HUES64 (cell line): Measurements from ENCODE around the gene RELT.
A peak's percentile ranks its signal among the peaks of the same experiment; 100 is the strongest.

ENCODE experiments used
- H3K27ac ChIP-seq: 2 replicates; pipeline ENCODE4 v1.7.0; 2013; ENCODE audit warnings: low read depth, low read length, inconsistent platforms
- H3K27me3 ChIP-seq: 2 replicates; pipeline ENCODE4 v1.6.1; 2013; ENCODE audit warnings: mild to moderate bottlenecking, low read length; ENCODE audit not compliant: insufficient read depth
- H3K36me3 ChIP-seq: 2 replicates; pipeline ENCODE4 v1.6.1; 2013; ENCODE audit warnings: mild to moderate bottlenecking, low read length; ENCODE audit not compliant: insufficient read depth
- H3K4me1 ChIP-seq: 2 replicates; pipeline ENCODE4 v1.6.1; 2013; ENCODE audit warnings: mild to moderate bottlenecking, low read length, moderate library complexity; ENCODE audit not compliant: insufficient read depth
- H3K4me3 ChIP-seq: 2 replicates; pipeline ENCODE4 v1.5.1; 2013; ENCODE audit warnings: mild to moderate bottlenecking, low read length, moderate library complexity
- H3K9ac ChIP-seq: 2 replicates; pipeline ENCODE4 v1.6.1; 2013; ENCODE audit warnings: mild to moderate bottlenecking, low read depth, low read length
- H3K9me3 ChIP-seq: 2 replicates; pipeline ENCODE4 v1.6.1; 2013; ENCODE audit warnings: low read depth, low read length; ENCODE audit not compliant: insufficient read depth
- whole genome bisulfite sequencing: fragments of 150-250, 120-280 bp; methylation state at CpG from one replicate; pipeline ENCODE4 v1.1.7; 2013; ENCODE audit warnings: missing lambda C conversion rate; 5-methylcytosine and 5-hydroxymethylcytosine counted together

RELT gene

GRCh38 chr11:73335204-73335923 is 40.8 kb upstream of the RELT start:
- H3K4me1 ChIP-seq: peaks cover 57% of the 10 kb centered on the region
- no peak overlapping the region for H3K9ac ChIP-seq
- no peaks in the 10 kb centered on the region for H3K9me3 ChIP-seq
- no peaks in the 10 kb centered on the region for H3K36me3 ChIP-seq
- H3K27me3 ChIP-seq: peaks cover 43% of the 10 kb centered on the region
- H3K4me3 ChIP-seq: no peak overlapping the region
- no peak overlapping the region for H3K27ac ChIP-seq
- 32% methylated on average over 2 of the region's 4 CpGs for WGBS

GRCh38 chr11:73337846-73338245 is 38.4 kb upstream of the RELT start:
- H3K36me3 ChIP-seq: no peaks in the 10 kb centered on the region
- H3K27me3 ChIP-seq: peaks cover 48% of the 10 kb centered on the region
- H3K9ac ChIP-seq: no peak overlapping the region
- H3K4me1 ChIP-seq: peaks cover 38% of the 10 kb centered on the region
- H3K9me3 ChIP-seq: no peaks in the 10 kb centered on the region
- H3K4me3 ChIP-seq: no peak overlapping the region
- H3K27ac ChIP-seq: no peak overlapping the region
- WGBS: 92% methylated on average over 2 of the region's 2 CpGs

- Histone ChIP-seq H3K27me3 (peaks cover 46% of the 10 kb centered on the region), H3K36me3 (no peaks in the 10 kb centered on the region), H3K9ac (no peak overlapping the region), H3K9me3 (no peaks in the 10 kb centered on the region), H3K27ac (no peak overlapping the region), H3K4me1 (peaks cover 33% of the 10 kb centered on the region), H3K4me3 (no peak overlapping the region)
- 91% methylated on average over 4 of the region's 4 CpGs for WGBS
Observed at GRCh38 chr11:73338279-73338678, 37.9 kb upstream of the RELT start.

- H3K36me3 ChIP-seq: no peaks in the 10 kb centered on the region
- no peak overlapping the region for H3K4me3 ChIP-seq
- peaks cover 35% of the 10 kb centered on the region for H3K27me3 ChIP-seq
- H3K9me3 ChIP-seq: no peaks in the 10 kb centered on the region
- WGBS: 46% methylated on average over 3 of the region's 3 CpGs
- no peak overlapping the region for H3K27ac ChIP-seq
- no peak overlapping the region for H3K9ac ChIP-seq
- H3K4me1 ChIP-seq: peaks cover 14% of the 10 kb centered on the region
Observed at GRCh38 chr11:73340164-73340563, 36.0 kb upstream of the RELT start.

DNA sequence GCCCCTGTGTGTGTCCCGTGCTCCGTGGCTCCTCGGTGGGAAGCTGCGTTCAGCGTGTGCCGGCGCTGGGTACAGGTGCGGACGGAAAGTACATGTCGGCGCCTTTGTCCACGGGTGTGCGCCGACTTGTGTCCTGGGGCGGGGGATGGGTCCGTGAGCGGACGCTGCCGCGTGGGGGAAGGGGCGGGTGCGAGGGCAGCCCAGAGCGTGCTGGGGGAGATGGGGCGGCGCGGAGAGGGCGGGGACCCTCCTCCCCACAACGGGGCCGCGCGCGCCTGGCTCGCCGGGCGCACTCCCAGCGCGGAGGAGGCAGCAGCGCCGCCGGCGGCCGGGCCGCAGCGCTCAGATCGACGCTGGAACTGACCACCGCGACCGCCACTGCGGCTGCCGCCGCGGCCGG is 33.6 kb upstream of the RELT start:
- no peaks in the 10 kb centered on the region for H3K36me3 ChIP-seq
- 4% methylated on average over 54 of the region's 54 CpGs for WGBS
- no peaks in the 10 kb centered on the region for H3K9me3 ChIP-seq
- no peak overlapping the region for H3K27ac ChIP-seq
- H3K4me1 ChIP-seq: peaks cover 11% of the 10 kb centered on the region; the same call in 1 of the 2 replicates
- H3K9ac ChIP-seq: no peak overlapping the region
- peaks cover 33% of the 10 kb centered on the region for H3K27me3 ChIP-seq
- H3K4me3 ChIP-seq: peak overlapping the region; percentile 52

DNA sequence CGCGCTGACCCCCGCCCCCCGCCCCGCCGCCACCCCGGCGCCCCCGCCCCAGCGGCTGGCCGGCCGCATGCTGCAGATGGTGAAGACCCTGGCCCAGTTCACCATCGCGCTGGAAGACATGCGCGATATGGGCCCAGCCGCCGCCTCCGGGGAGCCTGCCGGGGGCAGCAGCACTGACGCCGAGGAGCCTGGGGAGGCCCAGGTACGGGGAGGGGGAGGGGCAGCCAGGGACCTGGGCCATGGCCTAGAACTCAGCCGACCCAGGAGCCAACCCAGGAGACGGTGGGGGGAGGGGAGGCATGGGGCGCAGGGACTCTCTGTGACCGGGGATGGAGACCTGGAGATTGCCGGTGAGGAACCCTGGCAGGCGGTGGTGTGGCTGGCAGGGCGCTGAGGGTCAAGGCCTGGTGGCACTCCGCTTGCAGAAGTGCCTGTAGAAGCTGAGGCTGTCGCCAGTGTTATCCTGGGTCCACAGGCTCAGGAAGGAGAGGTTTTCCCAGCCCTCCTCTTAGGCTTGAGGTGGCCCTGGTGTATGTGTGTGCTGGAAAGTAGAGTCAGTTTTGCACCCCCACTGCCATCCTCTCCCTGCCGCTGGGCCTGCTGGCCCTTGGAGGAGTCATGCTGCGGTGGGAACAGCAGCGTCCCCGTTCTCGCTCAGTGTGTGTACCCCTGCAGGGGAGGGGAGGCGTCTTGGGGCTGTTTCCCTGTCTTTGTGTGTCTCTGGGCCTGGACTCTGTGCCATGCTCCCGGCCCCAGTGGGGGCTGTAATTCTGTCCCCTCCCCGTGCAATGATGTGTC is 32.9 kb upstream of the RELT start:
- 22% methylated on average over 40 of the region's 40 CpGs for WGBS
- no peak overlapping the region for H3K9ac ChIP-seq

DNA sequence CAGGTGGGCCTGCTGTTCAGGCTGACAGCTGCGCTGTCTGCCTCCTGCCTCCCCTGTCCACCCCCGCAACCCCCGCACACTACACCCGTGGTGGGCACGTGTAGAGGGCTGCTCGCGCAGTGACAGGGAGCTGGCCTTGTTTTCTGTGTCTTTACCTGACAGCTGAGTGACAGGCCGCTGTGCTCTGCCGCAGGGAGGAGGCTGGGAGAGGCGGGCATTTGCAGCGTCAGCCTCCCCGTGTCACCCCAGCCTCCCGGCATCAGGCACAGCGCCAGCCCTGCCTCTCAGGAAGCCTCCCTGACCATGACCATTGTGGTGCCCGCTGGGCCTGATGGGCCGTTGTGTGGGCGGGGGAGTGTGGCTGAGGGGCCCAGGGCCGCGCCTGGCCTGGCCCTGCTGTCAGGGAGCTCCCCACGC is 32.0 kb upstream of the RELT start:
- Histone ChIP-seq H3K27ac (no peak overlapping the region), H3K27me3 (peaks cover 33% of the 10 kb centered on the region), H3K36me3 (no peaks in the 10 kb centered on the region), H3K4me1 (peaks cover 11% of the 10 kb centered on the region; the same call in 1 of the 2 replicates), H3K4me3 (no peak overlapping the region), H3K9ac (no peak overlapping the region), H3K9me3 (no peaks in the 10 kb centered on the region)
- 91% methylated on average over 20 of the region's 20 CpGs for WGBS

More for the DNA sequence above, 32.9 kb upstream of the RELT start:
- H3K4me3 ChIP-seq: peak overlapping the region; percentile 39
- H3K9me3 ChIP-seq: no peaks in the 10 kb centered on the region
- H3K27me3 ChIP-seq: peaks cover 33% of the 10 kb centered on the region
- H3K27ac ChIP-seq: no peak overlapping the region
- no peaks in the 10 kb centered on the region for H3K36me3 ChIP-seq
- H3K4me1 ChIP-seq: peaks cover 11% of the 10 kb centered on the region; the same call in 1 of the 2 replicates

DNA sequence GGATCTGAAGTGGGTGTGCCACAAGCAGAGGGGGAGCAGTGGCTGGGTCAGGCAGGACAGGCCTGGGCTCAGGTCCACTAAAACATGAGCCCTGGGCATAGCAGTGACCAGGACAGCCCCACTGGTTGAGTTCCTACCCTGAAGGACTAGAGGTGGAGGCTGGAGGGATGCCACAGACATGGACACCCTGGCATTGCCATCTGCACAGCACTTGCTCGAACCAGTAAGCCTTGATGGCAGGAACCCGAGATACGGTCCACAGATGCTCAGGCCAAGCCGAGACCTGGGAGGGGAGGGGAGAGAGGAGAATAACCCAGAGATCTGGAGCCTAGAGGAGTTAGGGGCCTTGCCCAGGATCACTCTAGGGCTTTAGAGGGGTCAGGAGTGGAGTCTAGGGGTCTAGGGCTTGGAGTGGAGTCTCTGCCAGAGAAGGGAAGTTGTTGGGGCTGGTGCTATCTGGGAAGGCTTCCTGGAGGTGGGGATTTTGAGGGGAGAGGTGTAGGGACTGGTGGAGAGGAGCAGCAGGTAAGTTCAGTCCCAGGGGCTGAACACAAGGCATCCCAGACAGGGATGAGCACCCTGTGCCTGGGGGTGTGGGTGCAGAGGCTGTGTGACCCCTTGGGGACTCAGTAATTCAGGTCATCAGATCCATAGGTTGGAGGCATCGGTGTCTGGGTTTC is 30.6 kb upstream of the RELT start:
- H3K27me3 ChIP-seq: peaks cover 30% of the 10 kb centered on the region
- H3K4me3 ChIP-seq: no peak overlapping the region
- no peaks in the 10 kb centered on the region for H3K4me1 ChIP-seq
- no peak overlapping the region for H3K27ac ChIP-seq
- 92% methylated on average over 4 of the region's 5 CpGs for WGBS
- H3K36me3 ChIP-seq: no peaks in the 10 kb centered on the region
- H3K9me3 ChIP-seq: no peaks in the 10 kb centered on the region
- H3K9ac ChIP-seq: no peak overlapping the region

DNA sequence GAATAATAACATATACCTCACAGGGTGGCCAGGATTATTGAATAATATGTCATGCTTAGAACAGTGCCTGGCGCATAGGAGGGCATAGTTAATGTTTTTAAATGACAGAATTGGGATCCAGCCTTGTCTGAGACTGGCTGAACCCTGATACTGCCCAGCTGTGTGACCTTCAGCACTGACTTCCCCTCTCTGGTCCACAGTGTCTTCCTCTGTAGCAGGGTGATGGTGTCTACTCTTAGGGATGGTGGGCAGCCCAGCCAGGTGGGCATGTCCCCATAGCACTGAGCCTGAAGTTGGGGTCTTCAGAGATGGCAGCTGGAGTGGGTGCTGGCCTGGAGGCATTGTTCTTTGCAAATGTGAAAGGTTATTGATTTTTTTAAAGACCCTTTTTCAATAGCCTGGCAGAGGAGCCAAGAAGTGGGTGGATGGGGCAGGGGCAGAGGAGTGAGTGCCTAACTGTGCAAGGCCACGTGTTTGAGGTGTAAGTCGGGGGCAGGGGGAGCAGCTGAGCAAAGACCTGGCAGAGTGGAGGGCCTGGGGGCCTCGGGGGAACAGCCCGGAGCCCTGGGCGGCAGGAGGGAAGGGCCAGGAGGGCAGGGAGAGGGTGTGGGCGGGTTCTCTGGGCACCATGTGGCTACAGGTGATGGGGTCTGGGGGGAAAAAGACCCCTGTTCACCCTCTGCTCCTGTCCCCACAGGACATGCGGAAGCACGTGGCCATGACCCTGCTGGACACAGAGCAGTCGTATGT is 29.8 kb upstream of the RELT start:
- Histone ChIP-seq H3K36me3 (no peaks in the 10 kb centered on the region), H3K27ac (no peak overlapping the region), H3K4me1 (no peaks in the 10 kb centered on the region), H3K9me3 (no peaks in the 10 kb centered on the region), H3K27me3 (peaks cover 23% of the 10 kb centered on the region), H3K4me3 (no peak overlapping the region), H3K9ac (no peak overlapping the region)
- 76% methylated on average over 10 of the region's 10 CpGs for WGBS

DNA sequence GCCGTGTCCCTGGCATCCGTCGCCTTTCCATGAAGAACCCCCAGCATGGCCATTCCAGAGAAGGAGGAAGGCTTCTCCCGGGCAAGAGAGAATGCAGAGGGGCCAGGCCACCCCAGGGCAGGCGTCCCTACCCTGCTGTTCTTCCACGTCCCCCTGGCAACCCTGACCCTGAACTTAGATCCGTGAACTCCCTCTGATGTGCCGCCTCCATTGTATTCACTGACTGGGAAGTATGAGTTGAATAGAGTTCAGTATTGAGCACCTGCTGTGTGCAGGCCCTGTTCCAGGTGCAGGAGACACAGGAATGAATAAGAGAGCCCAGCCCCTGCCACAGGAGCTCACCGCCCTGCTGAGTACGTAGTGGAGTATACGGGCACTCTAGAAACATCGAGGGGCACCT is 29.1 kb upstream of the RELT start:
- no peak overlapping the region for H3K27ac ChIP-seq
- H3K9me3 ChIP-seq: no peaks in the 10 kb centered on the region
- WGBS: 85% methylated on average over 12 of the region's 12 CpGs
- H3K4me3 ChIP-seq: no peak overlapping the region
- H3K27me3 ChIP-seq: peaks cover 16% of the 10 kb centered on the region
- no peaks in the 10 kb centered on the region for H3K36me3 ChIP-seq
- no peaks in the 10 kb centered on the region for H3K4me1 ChIP-seq
- H3K9ac ChIP-seq: no peak overlapping the region
